Activated CD4-positive, alpha-beta T cell treated with anti-CD3 and anti-CD28 coated beads for 1 hour (primary cell): ENCODE data around the gene LHFPL4.

Source experiments
- DNase-seq: peaks from one replicate; pipeline ENCODE4 v3.0.0-alpha.2; 2020

The LHFPL4 gene

GRCh38 chr3:9468460-9468859 lies 85.2 kb downstream of the LHFPL4 start:
- DNase-seq, result no peak

- no peak for DNase-seq
Measured at GRCh38 chr3:9467451-9467850, 86.2 kb downstream of the LHFPL4 start.

- DNase-seq, result no peak
Measured at GRCh38 chr3:9455596-9456131, 98.0 kb downstream of the LHFPL4 start.

GRCh38 chr3:9452417-9452816 lies 101.2 kb downstream of the LHFPL4 start:
- DNase-seq, result no peak

- no peak for DNase-seq
Measured at GRCh38 chr3:9450991-9451390, 102.6 kb downstream of the LHFPL4 start.

GRCh38 chr3:9450126-9450525 lies 103.5 kb downstream of the LHFPL4 start:
- DNase-seq, result no peak

GRCh38 chr3:9448643-9449042 lies 105.0 kb downstream of the LHFPL4 start:
- no peak for DNase-seq
